Gastrocnemius medialis (tissue), 4 donors: ENCODE measurements around the gene GAGE12D.
"Not testable (repeated sequence)": the region's sequence is repeated elsewhere in the genome, so short reads cannot be mapped to it uniquely, and the experiment has no call there.

Source experiments
- CTCF ChIP-seq, 5 experiments: fragments of 450-650 bp in 3 of 5; fragments of 200-600 bp in 2 of 5; sonication (generic) in 2 of 5; IDR thresholded peaks in 4 of 5; conservative IDR thresholded peaks in 1 of 5; 1 replicate in 4 of 5; 2 replicates in 1 of 5; pipeline ENCODE4 v1.5.1; 2016 to 2019; ENCODE audit warnings: antibody characterized with exemption in 5 of 5, mild to moderate bottlenecking in 3 of 5, moderate library complexity in 3 of 5
- POLR2A ChIP-seq, 2 donors: fragments of 450-650 bp; IDR thresholded peaks; one replicate each; pipeline ENCODE4 v1.6.1; 2017; ENCODE audit warnings: antibody characterized with exemption in 2 of 2, mild to moderate bottlenecking in 2 of 2, moderate library complexity in 2 of 2

DNA sequence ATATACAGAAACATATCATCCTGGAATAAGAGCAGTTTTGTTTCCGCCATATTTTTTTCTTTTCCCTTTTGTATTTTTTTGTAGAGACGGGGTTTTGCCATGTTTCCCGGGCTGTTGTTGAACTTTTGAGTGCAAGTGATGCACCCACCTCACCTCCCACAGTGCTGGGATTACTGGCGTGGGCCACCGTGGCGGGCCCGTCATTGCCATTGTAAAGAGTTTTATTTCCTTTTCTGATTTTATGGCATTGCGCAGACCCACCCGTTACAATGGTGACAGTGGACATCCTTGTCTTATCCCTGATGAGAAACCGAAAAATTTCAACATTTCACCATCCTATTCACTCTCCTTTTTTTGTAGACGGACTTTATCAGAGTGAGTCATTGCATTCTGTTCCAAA is 27.2 kb downstream of the GAGE12D start:
- not testable (repeated sequence) for TF ChIP-seq CTCF (IDR thresholded peaks at IDR 0.05 in 4 of 5, conservative IDR thresholded peaks at IDR 0.05 in 1 of 5); POLR2A (IDR thresholded peaks at IDR 0.05)
